NB4 (cell line): ENCODE results near the gene KNOP1.

Experiments used
- CTCF ChIP-seq: IDR thresholded peaks from one replicate; pipeline ENCODE4 v1.5.1; 2012; ENCODE audit warnings: low read depth, low read length
- MAX ChIP-seq: IDR thresholded peaks from 2 replicates; pipeline ENCODE4 v1.6.1; 2011; ENCODE audit warnings: low read depth, low read length
- POLR2A ChIP-seq: IDR thresholded peaks from 2 replicates; pipeline ENCODE4 v1.6.1; 2011; ENCODE audit warnings: mild to moderate bottlenecking; ENCODE audit not compliant: insufficient read length; ENCODE audit errors: extremely low read depth

GRCh38 chr16:19687279-19687678 lies 30.7 kb downstream of the KNOP1 start:
- TF ChIP-seq CTCF (no peak), POLR2A (no peak), MAX (no peak)
